MM.1S (cell line): ENCODE measurements around the gene AIRE.

Source experiments
- DNase-seq: peaks from one replicate; pipeline ENCODE4 v3.0.0-alpha.2; 2015
- H2AFZ ChIP-seq: fragments of 300-600 bp; sonication (generic); 2 replicates; pipeline ENCODE4 v1.6.0; 2016; ENCODE audit warnings: antibody characterized with exemption, low read length
- H3F3A ChIP-seq: fragments of 300-600 bp; sonication (generic); 2 replicates; pipeline ENCODE4 v1.6.1; 2016; ENCODE audit warnings: mild to moderate bottlenecking, antibody characterized with exemption, low read length, moderate library complexity, mixed read lengths; ENCODE audit not compliant: insufficient read depth
- H3K27ac ChIP-seq: fragments of 300-600 bp; sonication (generic); 2 replicates; pipeline ENCODE4 v1.5.1; 2016; ENCODE audit warnings: mild to moderate bottlenecking, low read length
- H3K27me3 ChIP-seq: fragments of 300-600 bp; sonication (generic); replicated peaks from 2 replicates; pipeline ENCODE4 v1.6.0; 2016; ENCODE audit warnings: low read length; ENCODE audit not compliant: insufficient read depth
- H3K36me3 ChIP-seq: fragments of 300-600 bp; sonication (generic); replicated peaks from 2 replicates; pipeline ENCODE4 v1.6.1; 2016; ENCODE audit warnings: mild to moderate bottlenecking, low read length, mixed read lengths; ENCODE audit not compliant: insufficient read depth
- H3K4me1 ChIP-seq: fragments of 300-600 bp; sonication (generic); 2 replicates; pipeline ENCODE4 v1.6.1; 2016; ENCODE audit warnings: low read length, mixed read lengths
- H3K4me2 ChIP-seq: fragments of 300-600 bp; sonication (generic); 2 replicates; pipeline ENCODE4 v1.6.0; 2016; ENCODE audit warnings: low read depth, low read length
- H3K4me3 ChIP-seq: fragments of 300-600 bp; sonication (generic); 2 replicates; pipeline ENCODE4 v1.5.1; 2016; ENCODE audit warnings: low read length, mixed read lengths
- H3K79me2 ChIP-seq: fragments of 300-600 bp; sonication (generic); 2 replicates; pipeline ENCODE4 v1.6.1; 2016; ENCODE audit warnings: mixed run types, low read length, mixed read lengths
- H3K9ac ChIP-seq: fragments of 300-600 bp; sonication (generic); 2 replicates; pipeline ENCODE4 v1.6.1; 2016; ENCODE audit warnings: low read length, mixed read lengths
- H3K9me2 ChIP-seq: fragments of 300-600 bp; sonication (generic); replicated peaks from 2 replicates; pipeline ENCODE4 v1.6.1; 2016; ENCODE audit warnings: mild to moderate bottlenecking, low read length, mixed read lengths; ENCODE audit not compliant: insufficient read depth
- H3K9me3 ChIP-seq: fragments of 300-600 bp; sonication (generic); replicated peaks from 2 replicates; pipeline ENCODE4 v1.6.1; 2016; ENCODE audit warnings: mild to moderate bottlenecking, low read length, mixed read lengths; ENCODE audit not compliant: insufficient read depth
- H4K20me1 ChIP-seq: fragments of 300-600 bp; sonication (generic); 2 replicates; pipeline ENCODE4 v1.6.1; 2016; ENCODE audit warnings: mild to moderate bottlenecking, low read length, moderate library complexity, mixed read lengths; ENCODE audit not compliant: insufficient read depth
- CTCF ChIP-seq: fragments of 300-600 bp; sonication (generic); IDR thresholded peaks from 2 replicates; pipeline ENCODE4 v1.5.1; 2016; ENCODE audit warnings: antibody characterized with exemption, low read length, mixed read lengths
- EZH2 ChIP-seq: fragments of 300-600 bp; sonication (generic); optimal IDR thresholded peaks from 2 replicates; pipeline ENCODE3; 2017; ENCODE audit warnings: low read depth, mild to moderate bottlenecking, antibody characterized with exemption, low read length, mixed read lengths
- EZH2phosphoT487 ChIP-seq: fragments of 300-600 bp; sonication (generic); IDR thresholded peaks from 2 replicates; pipeline ENCODE4 v1.6.1; 2018; ENCODE audit warnings: antibody characterized with exemption, low read length

The AIRE gene

GRCh38 chr21:44296103-44296519, 10.4 kb downstream of the AIRE start:
- no peak overlapping the region for H2AFZ ChIP-seq
- no peak overlapping the region for H3K4me3 ChIP-seq
- H3K4me2 ChIP-seq, result no peak overlapping the region
- H3K27ac ChIP-seq, result no peak overlapping the region
- DNase-seq, result no peak
- no peaks in the 10 kb centered on the region for H4K20me1 ChIP-seq
- H3K9me2 ChIP-seq, result no peaks in the 10 kb centered on the region
- TF ChIP-seq CTCF (no peak), EZH2 (no peak), EZH2phosphoT487 (no peak)
- H3K79me2 ChIP-seq, result peaks cover 10% of the 10 kb centered on the region
- no peaks in the 10 kb centered on the region for H3K9me3 ChIP-seq
- no peak overlapping the region for H3K9ac ChIP-seq
- H3K4me1 ChIP-seq, result peaks cover 16% of the 10 kb centered on the region
- H3F3A ChIP-seq, result peaks cover 19% of the 10 kb centered on the region
- H3K36me3 ChIP-seq, result no peaks in the 10 kb centered on the region
- peaks cover 46% of the 10 kb centered on the region for H3K27me3 ChIP-seq

GRCh38 chr21:44296916-44297315, 11.2 kb downstream of the AIRE start:
- no peak overlapping the region for H3K4me2 ChIP-seq
- H3K9ac ChIP-seq, result no peak overlapping the region
- no peak overlapping the region for H3K27ac ChIP-seq
- no peaks in the 10 kb centered on the region for H3K9me2 ChIP-seq
- TF ChIP-seq EZH2phosphoT487 (no peak), CTCF (no peak), EZH2 (no peak)
- H3K79me2 ChIP-seq, result peaks cover 18% of the 10 kb centered on the region
- H4K20me1 ChIP-seq, result 0 out of 2 replicates have a peak, but pooled peaks cover 4% of the 10 kb centered on the region
- H3K9me3 ChIP-seq, result no peaks in the 10 kb centered on the region
- H3K4me3 ChIP-seq, result no peak overlapping the region
- H3F3A ChIP-seq, result peaks cover 19% of the 10 kb centered on the region
- no peak overlapping the region for H2AFZ ChIP-seq
- H3K4me1 ChIP-seq, result peaks cover 19% of the 10 kb centered on the region
- no peak for DNase-seq
- no peaks in the 10 kb centered on the region for H3K36me3 ChIP-seq
- H3K27me3 ChIP-seq, result peaks cover 38% of the 10 kb centered on the region

GRCh38 chr21:44297525-44298290, 12.0 kb downstream of the AIRE start:
- H3F3A ChIP-seq, result peaks cover 19% of the 10 kb centered on the region
- H3K4me1 ChIP-seq, result peaks cover 19% of the 10 kb centered on the region
- peak; percentile 91 for DNase-seq
- TF ChIP-seq CTCF (peak; percentile 91), EZH2 (no peak), EZH2phosphoT487 (no peak)
- peak overlapping the region; percentile 62 for H3K4me2 ChIP-seq
- peak overlapping the region; percentile 84; the same call in 1 of the 2 replicates for H3K27ac ChIP-seq
- no peaks in the 10 kb centered on the region for H3K9me3 ChIP-seq
- 0 out of 2 replicates have a peak overlapping the region, but pooled peaks have one; percentile 9 for H3K4me3 ChIP-seq
- H3K79me2 ChIP-seq, result peaks cover 26% of the 10 kb centered on the region
- H3K9ac ChIP-seq, result peak overlapping the region; percentile 15; the same call in 1 of the 2 replicates
- no peaks in the 10 kb centered on the region for H3K9me2 ChIP-seq
- H3K27me3 ChIP-seq, result peaks cover 30% of the 10 kb centered on the region
- H4K20me1 ChIP-seq, result 0 out of 2 replicates have a peak, but pooled peaks cover 4% of the 10 kb centered on the region
- H3K36me3 ChIP-seq, result no peaks in the 10 kb centered on the region
- H2AFZ ChIP-seq, result peak overlapping the region; percentile 54
